DOHH2 (cell line): ENCODE measurements around the gene PRM3.
"Not testable (repeated sequence)": the region's sequence is repeated elsewhere in the genome, so short reads cannot be mapped to it uniquely, and the experiment has no call there.

Experiments
- H3F3A ChIP-seq: fragments of 200-600 bp; sonication (generic), shearing (Covaris generic); 2 replicates; pipeline ENCODE4 v1.6.0; 2016; ENCODE audit warnings: antibody characterized with exemption, mild to moderate bottlenecking; ENCODE audit not compliant: control insufficient read depth, insufficient read depth
- H3K27ac ChIP-seq: fragments of 200-600 bp; sonication (generic); 2 replicates; pipeline ENCODE4 v1.5.1; 2014; ENCODE audit warnings: low read depth, mild to moderate bottlenecking, low read length, moderate library complexity
- H3K27me3 ChIP-seq: fragments of 200-600 bp; sonication (generic); 2 replicates; pipeline ENCODE4 v1.6.1; 2014; ENCODE audit warnings: mild to moderate bottlenecking, low read length, mixed read lengths; ENCODE audit not compliant: control insufficient read depth
- H3K36me3 ChIP-seq: fragments of 200-600 bp; sonication (generic); 2 replicates; pipeline ENCODE4 v1.6.1; 2014; ENCODE audit warnings: mild to moderate bottlenecking, low read length, moderate library complexity, mixed read lengths; ENCODE audit not compliant: control insufficient read depth
- H3K4me1 ChIP-seq: fragments of 200-600 bp; sonication (generic); 2 replicates; pipeline ENCODE4 v1.6.1; 2014; ENCODE audit warnings: mild to moderate bottlenecking, low read length, mixed read lengths; ENCODE audit not compliant: control insufficient read depth
- H3K4me2 ChIP-seq: fragments of 200-600 bp; sonication (generic); 2 replicates; pipeline ENCODE4 v1.6.0; 2014; ENCODE audit warnings: mild to moderate bottlenecking, low read length, moderate library complexity
- H3K4me3 ChIP-seq: fragments of 200-600 bp; sonication (generic); 2 replicates; pipeline ENCODE4 v1.5.1; 2014; ENCODE audit warnings: mild to moderate bottlenecking, low read length, mixed read lengths
- H3K79me2 ChIP-seq: fragments of 200-600 bp; sonication (generic); 2 replicates; pipeline ENCODE4 v1.6.1; 2014; ENCODE audit warnings: mild to moderate bottlenecking, low read length, mixed read lengths; ENCODE audit not compliant: control insufficient read depth
- H3K9me2 ChIP-seq: fragments of 200-600 bp; sonication (generic); replicated peaks from 2 replicates; pipeline ENCODE4 v1.6.1; 2014; ENCODE audit warnings: mild to moderate bottlenecking, low read length, mixed read lengths; ENCODE audit not compliant: control insufficient read depth
- H3K9me3 ChIP-seq: fragments of 200-600 bp; sonication (generic); 2 replicates; pipeline ENCODE4 v1.6.1; 2014; ENCODE audit warnings: antibody characterized with exemption, low read length, mixed read lengths; ENCODE audit not compliant: control insufficient read depth, insufficient read depth
- H4K20me1 ChIP-seq: fragments of 200-600 bp; sonication (generic); 2 replicates; pipeline ENCODE4 v1.6.0; 2014; ENCODE audit warnings: low read depth, mild to moderate bottlenecking, antibody characterized with exemption, low read length, moderate library complexity; ENCODE audit not compliant: control insufficient read depth, insufficient read depth
- EZH2phosphoT487 ChIP-seq: fragments of 200-600 bp; sonication (generic); IDR thresholded peaks from 2 replicates; pipeline ENCODE4 v1.6.1; 2017; ENCODE audit warnings: borderline replicate concordance, mild to moderate bottlenecking, antibody characterized with exemption, low read length, moderate library complexity, mixed read lengths
- TF ChIP-seq, protein P1 (sequence below): fragments of 200-600 bp; sonication (generic); IDR thresholded peaks from one replicate; pipeline ENCODE4 v1.5.1; 2014; ENCODE audit warnings: antibody characterized with exemption, mild to moderate bottlenecking, low read depth, low read length; ENCODE audit not compliant: poor library complexity, severe bottlenecking

Gene PRM3

DNA sequence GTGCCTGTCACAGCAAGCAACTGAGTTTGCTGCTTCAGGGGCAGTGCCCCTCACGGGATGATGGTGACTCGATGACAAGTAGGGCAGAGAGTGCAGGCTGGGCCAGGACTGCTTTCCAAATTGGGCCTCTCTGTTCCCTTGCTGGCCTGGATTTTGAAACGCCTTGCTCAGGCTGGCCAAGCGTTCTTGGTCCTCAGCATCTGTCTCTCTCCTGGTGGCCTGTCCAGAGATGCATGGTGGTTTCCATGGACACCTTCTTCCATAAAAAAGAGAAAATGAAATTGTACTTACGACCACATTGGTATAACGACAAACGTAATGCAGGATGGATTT lies 27.1 kb upstream of the PRM3 start:
- TF ChIP-seq, protein P1, sequence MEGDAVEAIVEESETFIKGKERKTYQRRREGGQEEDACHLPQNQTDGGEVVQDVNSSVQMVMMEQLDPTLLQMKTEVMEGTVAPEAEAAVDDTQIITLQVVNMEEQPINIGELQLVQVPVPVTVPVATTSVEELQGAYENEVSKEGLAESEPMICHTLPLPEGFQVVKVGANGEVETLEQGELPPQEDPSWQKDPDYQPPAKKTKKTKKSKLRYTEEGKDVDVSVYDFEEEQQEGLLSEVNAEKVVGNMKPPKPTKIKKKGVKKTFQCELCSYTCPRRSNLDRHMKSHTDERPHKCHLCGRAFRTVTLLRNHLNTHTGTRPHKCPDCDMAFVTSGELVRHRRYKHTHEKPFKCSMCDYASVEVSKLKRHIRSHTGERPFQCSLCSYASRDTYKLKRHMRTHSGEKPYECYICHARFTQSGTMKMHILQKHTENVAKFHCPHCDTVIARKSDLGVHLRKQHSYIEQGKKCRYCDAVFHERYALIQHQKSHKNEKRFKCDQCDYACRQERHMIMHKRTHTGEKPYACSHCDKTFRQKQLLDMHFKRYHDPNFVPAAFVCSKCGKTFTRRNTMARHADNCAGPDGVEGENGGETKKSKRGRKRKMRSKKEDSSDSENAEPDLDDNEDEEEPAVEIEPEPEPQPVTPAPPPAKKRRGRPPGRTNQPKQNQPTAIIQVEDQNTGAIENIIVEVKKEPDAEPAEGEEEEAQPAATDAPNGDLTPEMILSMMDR = no peak
- no peak for TF ChIP-seq EZH2phosphoT487
- H3K9me2 ChIP-seq = no peaks in the 10 kb centered on the region
- peak overlapping the region; percentile 89; the same call in 1 of the 2 replicates for H3K4me2 ChIP-seq
- H3K36me3 ChIP-seq = peaks cover 5% of the 10 kb centered on the region; the same call in 1 of the 2 replicates
- no peaks in the 10 kb centered on the region for H3K9me3 ChIP-seq
- H3K4me3 ChIP-seq = no peak overlapping the region
- no peaks in the 10 kb centered on the region for H4K20me1 ChIP-seq
- H3F3A ChIP-seq = peaks cover 42% of the 10 kb centered on the region
- peaks cover 90% of the 10 kb centered on the region for H3K4me1 ChIP-seq
- H3K79me2 ChIP-seq = no peaks in the 10 kb centered on the region
- 0 out of 2 replicates have a peak overlapping the region, but pooled peaks have one; percentile 95 for H3K27ac ChIP-seq
- no peaks in the 10 kb centered on the region for H3K27me3 ChIP-seq

GRCh38 chr16:11299865-11300559 lies 26.6 kb upstream of the PRM3 start:
- no peaks in the 10 kb centered on the region for H3K27me3 ChIP-seq
- H3K9me3 ChIP-seq = no peaks in the 10 kb centered on the region
- H3K27ac ChIP-seq = peak overlapping the region; percentile 95
- TF ChIP-seq EZH2phosphoT487 = no peak
- TF ChIP-seq, protein P1 = no peak
- H4K20me1 ChIP-seq = no peaks in the 10 kb centered on the region
- H3F3A ChIP-seq = peaks cover 42% of the 10 kb centered on the region
- H3K4me2 ChIP-seq = peak overlapping the region; percentile 89
- peak overlapping the region; percentile 24; the same call in 1 of the 2 replicates for H3K4me3 ChIP-seq
- H3K79me2 ChIP-seq = no peaks in the 10 kb centered on the region
- H3K4me1 ChIP-seq = peaks cover 91% of the 10 kb centered on the region
- H3K9me2 ChIP-seq = no peaks in the 10 kb centered on the region
- H3K36me3 ChIP-seq = peaks cover 5% of the 10 kb centered on the region; the same call in 1 of the 2 replicates

GRCh38 chr16:11298950-11299547 lies 25.6 kb upstream of the PRM3 start:
- H3K36me3 ChIP-seq, H3K27me3 ChIP-seq, H4K20me1 ChIP-seq, H3K9me2 ChIP-seq, H3K9me3 ChIP-seq, H3K79me2 ChIP-seq: not testable (repeated sequence)
- Histone ChIP-seq H3K27ac (peak overlapping the region; percentile 95), H3F3A (peaks cover 47% of the 10 kb centered on the region), H3K4me1 (peaks cover 94% of the 10 kb centered on the region), H3K4me3 (peak overlapping the region; percentile 39; the same call in 1 of the 2 replicates), H3K4me2 (peak overlapping the region; percentile 89)
